PC-9 (cell line): ENCODE data around the gene TNRC6C.

Experiments used
- EZH2 ChIP-seq: fragments of 200-600 bp; sonication (generic); IDR thresholded peaks from 2 replicates; pipeline ENCODE4 v1.8.0; 2017; ENCODE audit warnings: antibody characterized with exemption, low read depth
- TF ChIP-seq, protein P1 (sequence below): fragments of 200-600 bp; sonication (generic); conservative IDR thresholded peaks from 2 replicates; pipeline ENCODE4 v1.6.1; 2017; ENCODE audit warnings: mixed run types, antibody characterized with exemption, mild to moderate bottlenecking, moderate library complexity

GRCh38 chr17:78062596-78062995 is 104.1 kb downstream of the TNRC6C start:
- no peak for TF ChIP-seq EZH2
- TF ChIP-seq, protein P1, sequence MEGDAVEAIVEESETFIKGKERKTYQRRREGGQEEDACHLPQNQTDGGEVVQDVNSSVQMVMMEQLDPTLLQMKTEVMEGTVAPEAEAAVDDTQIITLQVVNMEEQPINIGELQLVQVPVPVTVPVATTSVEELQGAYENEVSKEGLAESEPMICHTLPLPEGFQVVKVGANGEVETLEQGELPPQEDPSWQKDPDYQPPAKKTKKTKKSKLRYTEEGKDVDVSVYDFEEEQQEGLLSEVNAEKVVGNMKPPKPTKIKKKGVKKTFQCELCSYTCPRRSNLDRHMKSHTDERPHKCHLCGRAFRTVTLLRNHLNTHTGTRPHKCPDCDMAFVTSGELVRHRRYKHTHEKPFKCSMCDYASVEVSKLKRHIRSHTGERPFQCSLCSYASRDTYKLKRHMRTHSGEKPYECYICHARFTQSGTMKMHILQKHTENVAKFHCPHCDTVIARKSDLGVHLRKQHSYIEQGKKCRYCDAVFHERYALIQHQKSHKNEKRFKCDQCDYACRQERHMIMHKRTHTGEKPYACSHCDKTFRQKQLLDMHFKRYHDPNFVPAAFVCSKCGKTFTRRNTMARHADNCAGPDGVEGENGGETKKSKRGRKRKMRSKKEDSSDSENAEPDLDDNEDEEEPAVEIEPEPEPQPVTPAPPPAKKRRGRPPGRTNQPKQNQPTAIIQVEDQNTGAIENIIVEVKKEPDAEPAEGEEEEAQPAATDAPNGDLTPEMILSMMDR = no peak
